ENCODE measurements around the gene IP6K3. TPM values are rescaled to one million over a fixed set of nuclear protein-coding genes. Genes with fewer than 3 reads are reported as not detected.

IP6K3 gene
- polyA plus RNA-seq, 3 donors, result not detected

GRCh38 chr6:33782561-33782960 is 35.9 kb upstream of the IP6K3 start:
- intact Hi-C loops (cut with micrococcal nuclease), result no loop called here
- no peak overlapping the region for H3K9ac ChIP-seq (ENCODE audit: insufficient read depth, low read length, poor library complexity, severe bottlenecking)
- H3K9me3 Mint-ChIP-seq, result no peaks in the 10 kb centered on the region
- H3K27ac Mint-ChIP-seq, result peak overlapping the region in 3 of 7 donors; percentile 3 to 37 (median 22)
- peaks cover 90% of the 10 kb centered on the region for H4K20me1 ChIP-seq (ENCODE audit: insufficient read depth, low read length)
- no peak for TF ChIP-seq CTCF (IDR thresholded peaks at IDR 0.05)
- peaks cover 45% of the 10 kb centered on the region for H3K79me2 ChIP-seq (ENCODE audit: insufficient read depth, low read length)
- no peak overlapping the region for H3K4me3 Mint-ChIP-seq
- H3K4me3 ChIP-seq (replicated peaks in 1 of 3; ENCODE audit: low read depth in 2 of 3, low read length in 3 of 3), result no peak overlapping the region
- no peak overlapping the region for H2AFZ ChIP-seq (ENCODE audit: insufficient read depth, low read depth, low read length, poor library complexity, severe bottlenecking)
- DNase-seq, result no peak
- H3K36me3 Mint-ChIP-seq, result peaks cover 88% of the 10 kb centered on the region in 2 donors
- H3K36me3 ChIP-seq (replicated peaks in 1 of 2; ENCODE audit: control insufficient read depth in 1 of 2, insufficient read depth in 2 of 2, low read length in 2 of 2), result peaks cover 76 to 92% of the 10 kb centered on the region in 2 donors
- WGBS (ENCODE audit: insufficient coverage), result 100% methylated on average over 5 of the region's 5 CpGs
- H3K27ac ChIP-seq (ENCODE audit: low read depth in 1 of 2, low read length in 2 of 2), result no peak overlapping the region
- peaks cover 9 to 13% of the 10 kb centered on the region in 2 donors for H3K4me1 ChIP-seq (ENCODE audit: control insufficient read depth in 1 of 2, insufficient read depth in 2 of 2, low read length in 2 of 2)
- no peaks in the 10 kb centered on the region for H3K27me3 ChIP-seq (ENCODE audit: control insufficient read depth in 2 of 2, insufficient read depth in 2 of 2, low read length in 2 of 2)
- H3K27me3 Mint-ChIP-seq (ENCODE audit: low read depth in 3 of 3), result peaks cover 0 to 2% (median 1%) of the 10 kb centered on the region in 3 donors
- H3K4me1 Mint-ChIP-seq, result peaks cover 26% of the 10 kb centered on the region
- no peaks in the 10 kb centered on the region for H3K9me3 ChIP-seq (replicated peaks in 1 of 2; ENCODE audit: control insufficient read depth in 1 of 2, insufficient read depth in 1 of 2, low read length in 2 of 2)
- H3K4me2 ChIP-seq (replicated peaks; ENCODE audit: extremely low read depth, low read length, poor library complexity, severe bottlenecking), result no peak overlapping the region

GRCh38 chr6:33781131-33781975 is 34.6 kb upstream of the IP6K3 start:
- WGBS (ENCODE audit: insufficient coverage), result 96% methylated on average over 15 of the region's 16 CpGs
- no peak overlapping the region for H3K4me3 ChIP-seq (replicated peaks in 1 of 3; ENCODE audit: low read depth in 2 of 3, low read length in 3 of 3)
- no peaks in the 10 kb centered on the region for H3K9me3 Mint-ChIP-seq
- H3K4me1 ChIP-seq (ENCODE audit: control insufficient read depth in 1 of 2, insufficient read depth in 2 of 2, low read length in 2 of 2), result peaks cover 0 to 1% of the 10 kb centered on the region in 2 donors
- peaks cover 15% of the 10 kb centered on the region for H3K4me1 Mint-ChIP-seq
- H3K27ac Mint-ChIP-seq, result no peak overlapping the region
- peaks cover 88 to 99% of the 10 kb centered on the region in 2 donors for H3K36me3 ChIP-seq (replicated peaks in 1 of 2; ENCODE audit: control insufficient read depth in 1 of 2, insufficient read depth in 2 of 2, low read length in 2 of 2)
- no peak overlapping the region for H3K4me3 Mint-ChIP-seq
- H3K79me2 ChIP-seq (ENCODE audit: insufficient read depth, low read length), result peaks cover 33% of the 10 kb centered on the region
- H3K27me3 ChIP-seq (ENCODE audit: control insufficient read depth in 2 of 2, insufficient read depth in 2 of 2, low read length in 2 of 2), result no peaks in the 10 kb centered on the region
- H3K27me3 Mint-ChIP-seq (ENCODE audit: low read depth in 3 of 3), result peaks cover 0 to 3% (median 1%) of the 10 kb centered on the region in 3 donors
- intact Hi-C loops (cut with micrococcal nuclease), result no loop called here
- no peak for DNase-seq
- no peak overlapping the region for H3K4me2 ChIP-seq (replicated peaks; ENCODE audit: extremely low read depth, low read length, poor library complexity, severe bottlenecking)
- H3K9ac ChIP-seq (ENCODE audit: insufficient read depth, low read length, poor library complexity, severe bottlenecking), result no peak overlapping the region
- H3K27ac ChIP-seq (ENCODE audit: low read depth in 1 of 2, low read length in 2 of 2), result no peak overlapping the region
- H3K9me3 ChIP-seq (replicated peaks in 1 of 2; ENCODE audit: control insufficient read depth in 1 of 2, insufficient read depth in 1 of 2, low read length in 2 of 2), result no peaks in the 10 kb centered on the region
- peaks cover 96% of the 10 kb centered on the region in 2 donors for H3K36me3 Mint-ChIP-seq
- peaks cover 83% of the 10 kb centered on the region for H4K20me1 ChIP-seq (ENCODE audit: insufficient read depth, low read length)
- no peak for TF ChIP-seq CTCF (IDR thresholded peaks at IDR 0.05)
- H2AFZ ChIP-seq (ENCODE audit: insufficient read depth, low read depth, low read length, poor library complexity, severe bottlenecking), result no peak overlapping the region

All from CD14-positive monocyte (primary cell).